Prostate gland (tissue), 2 donors: ENCODE results near the gene CD27. TPM values are rescaled to one million over a fixed set of nuclear protein-coding genes. Genes with fewer than 3 reads are reported as not detected.

Source experiments
- DNase-seq: peaks from one replicate; pipeline ENCODE4 v3.0.0-alpha.2; 2019; ENCODE audit warnings: low spot score
- H3K27ac ChIP-seq, 2 donors: fragments of 200-600 bp; sonication (generic); 2 replicates each; pipeline ENCODE4 v1.5.1; 2017 to 2019
- H3K27me3 ChIP-seq: fragments of 200-600 bp; sonication (generic); replicated peaks from 2 replicates; pipeline ENCODE4 v1.5.1; 2019; ENCODE audit not compliant: insufficient read depth
- H3K36me3 ChIP-seq, 2 donors: fragments of 200-600 bp; sonication (generic); 1 replicate in 1 of 2; 2 replicates in 1 of 2; pipeline versions ENCODE4 v1.5.1 to v1.8.1; 2017 to 2019
- H3K4me1 ChIP-seq: fragments of 200-600 bp; sonication (generic); replicated peaks from 2 replicates; pipeline ENCODE4 v1.5.1; 2019
- H3K4me3 ChIP-seq, 2 donors: fragments of 200-600 bp; sonication (generic); 2 replicates each; pipeline ENCODE4 v1.5.1; 2017 to 2019
- H3K9me3 ChIP-seq: fragments of 200-600 bp; sonication (generic); 2 replicates; pipeline ENCODE4 v1.5.1; 2017
- POLR2A ChIP-seq: fragments of 450-650 bp; IDR thresholded peaks from one replicate; pipeline ENCODE4 v1.6.1; 2016; ENCODE audit warnings: antibody characterized with exemption, mild to moderate bottlenecking
- POLR2AphosphoS5 ChIP-seq: sonication (generic); formaldehyde crosslinking; IDR thresholded peaks from one replicate; pipeline ENCODE4 v1.6.1; 2017; ENCODE audit warnings: antibody characterized with exemption
- WGBS: methylation state at CpG from one replicate; pipeline ENCODE4 v1.1.5; 2018; 5-methylcytosine and 5-hydroxymethylcytosine counted together
- intact Hi-C: fragments of 100-400 bp; cut with DNase I; formaldehyde crosslinking; loops from one replicate; pipeline ENCODE4 v1.14.2; 2022
- total RNA-seq, 2 donors: library from RNA; depleted of rRNA; stranded (reverse); fragments of >200 nt; gene quantifications; one replicate each; pipeline ENCODE4 v1.1.0, GENCODE V29; 2016
- TF ChIP-seq, protein P1 (sequence below), 4 experiments: fragments of 200-600 bp in 2 of 4; fragments of 450-650 bp in 2 of 4; sonication (generic) in 2 of 4; IDR thresholded peaks; 1 replicate in 3 of 4; 2 replicates in 1 of 4; pipeline ENCODE4 v1.5.1; 2016 to 2019; ENCODE audit warnings: antibody characterized with exemption in 4 of 4, mild to moderate bottlenecking in 2 of 4, moderate library complexity in 2 of 4

The CD27 gene
- total RNA-seq, 2 donors from 2014 or later = 1.5 to 2.5 TPM

GRCh38 chr12:6434205-6435140 is 10.3 kb upstream of the CD27 start:
- H3K9me3 ChIP-seq = no peaks in the 10 kb centered on the region
- H3K4me1 ChIP-seq = no peaks in the 10 kb centered on the region
- no peak for DNase-seq
- H3K36me3 ChIP-seq = no peaks in the 10 kb centered on the region
- no peaks in the 10 kb centered on the region for H3K27me3 ChIP-seq
- no peak overlapping the region for H3K4me3 ChIP-seq
- no peak for TF ChIP-seq POLR2AphosphoS5
- TF ChIP-seq, protein P1, sequence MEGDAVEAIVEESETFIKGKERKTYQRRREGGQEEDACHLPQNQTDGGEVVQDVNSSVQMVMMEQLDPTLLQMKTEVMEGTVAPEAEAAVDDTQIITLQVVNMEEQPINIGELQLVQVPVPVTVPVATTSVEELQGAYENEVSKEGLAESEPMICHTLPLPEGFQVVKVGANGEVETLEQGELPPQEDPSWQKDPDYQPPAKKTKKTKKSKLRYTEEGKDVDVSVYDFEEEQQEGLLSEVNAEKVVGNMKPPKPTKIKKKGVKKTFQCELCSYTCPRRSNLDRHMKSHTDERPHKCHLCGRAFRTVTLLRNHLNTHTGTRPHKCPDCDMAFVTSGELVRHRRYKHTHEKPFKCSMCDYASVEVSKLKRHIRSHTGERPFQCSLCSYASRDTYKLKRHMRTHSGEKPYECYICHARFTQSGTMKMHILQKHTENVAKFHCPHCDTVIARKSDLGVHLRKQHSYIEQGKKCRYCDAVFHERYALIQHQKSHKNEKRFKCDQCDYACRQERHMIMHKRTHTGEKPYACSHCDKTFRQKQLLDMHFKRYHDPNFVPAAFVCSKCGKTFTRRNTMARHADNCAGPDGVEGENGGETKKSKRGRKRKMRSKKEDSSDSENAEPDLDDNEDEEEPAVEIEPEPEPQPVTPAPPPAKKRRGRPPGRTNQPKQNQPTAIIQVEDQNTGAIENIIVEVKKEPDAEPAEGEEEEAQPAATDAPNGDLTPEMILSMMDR (IDR thresholded peaks at IDR 0.05) = no peak
- TF ChIP-seq POLR2A = no peak
- no peak overlapping the region for H3K27ac ChIP-seq
- intact Hi-C loops = no loop called here
- 80% methylated on average over 17 of the region's 17 CpGs for WGBS

DNA sequence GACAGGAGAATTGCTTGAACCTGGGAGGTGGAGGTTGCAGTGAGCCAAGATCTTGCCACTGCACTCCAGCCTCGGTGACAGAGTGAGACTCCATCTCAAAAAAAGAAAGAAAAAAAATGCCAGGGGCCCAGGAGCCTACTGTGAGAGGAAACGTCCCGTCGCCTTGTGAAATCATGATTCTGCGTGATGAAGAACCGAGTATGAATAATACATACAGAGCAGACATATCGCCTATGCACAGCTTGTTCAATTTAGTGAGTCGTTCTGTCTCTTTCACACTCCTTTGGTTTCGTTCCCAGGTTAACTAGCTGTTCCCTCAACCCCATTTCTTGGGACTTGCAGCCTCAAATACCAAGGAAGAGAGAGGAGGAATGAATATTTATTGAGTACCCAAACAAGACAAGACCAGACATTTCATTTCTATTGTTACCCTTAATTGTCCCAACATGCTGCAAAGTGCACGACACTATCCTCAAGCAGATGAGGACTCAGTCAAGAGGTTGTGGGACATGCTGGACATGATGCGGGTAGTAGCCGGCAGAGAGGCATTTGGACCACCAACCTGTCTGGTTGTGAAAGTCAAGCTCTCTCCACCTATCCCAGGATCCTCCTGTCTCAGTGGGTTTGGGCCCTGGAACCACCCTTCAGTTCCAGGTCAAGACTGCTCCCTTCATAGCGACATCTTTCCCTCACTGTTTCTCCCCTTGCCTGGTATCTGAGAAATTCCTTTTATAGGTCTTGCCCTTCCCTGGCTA is 8.6 kb upstream of the CD27 start:
- no peak overlapping the region for H3K27ac ChIP-seq
- no peak for DNase-seq
- no peaks in the 10 kb centered on the region for H3K9me3 ChIP-seq
- WGBS = 84% methylated on average over 13 of the region's 13 CpGs
- no peak overlapping the region for H3K4me3 ChIP-seq
- H3K36me3 ChIP-seq = no peaks in the 10 kb centered on the region
- no peaks in the 10 kb centered on the region for H3K27me3 ChIP-seq
- TF ChIP-seq, protein P1 (IDR thresholded peaks at IDR 0.05) = no peak
- TF ChIP-seq POLR2AphosphoS5 (no peak), POLR2A (no peak)
- H3K4me1 ChIP-seq = no peaks in the 10 kb centered on the region
- intact Hi-C loops = no loop called here

- Histone ChIP-seq H3K27me3 (no peaks in the 10 kb centered on the region), H3K4me1 (no peaks in the 10 kb centered on the region), H3K36me3 (no peaks in the 10 kb centered on the region), H3K9me3 (no peaks in the 10 kb centered on the region), H3K4me3 (no peak overlapping the region), H3K27ac (no peak overlapping the region)
- intact Hi-C loops = no loop called here
- 82% methylated on average over 3 of the region's 3 CpGs for WGBS
- no peak for DNase-seq
- TF ChIP-seq POLR2AphosphoS5 = no peak
- TF ChIP-seq, protein P1 (IDR thresholded peaks at IDR 0.05) = no peak
- TF ChIP-seq POLR2A = no peak
Measured at GRCh38 chr12:6437586-6437985, 7.2 kb upstream of the CD27 start.

GRCh38 chr12:6438345-6438744 is 6.4 kb upstream of the CD27 start:
- Histone ChIP-seq H3K4me3 (no peak overlapping the region), H3K36me3 (no peaks in the 10 kb centered on the region), H3K9me3 (no peaks in the 10 kb centered on the region), H3K4me1 (no peaks in the 10 kb centered on the region), H3K27me3 (no peaks in the 10 kb centered on the region), H3K27ac (no peak overlapping the region)
- 90% methylated on average over 12 of the region's 12 CpGs for WGBS
- no peak for DNase-seq
- TF ChIP-seq POLR2AphosphoS5 (no peak), POLR2A (no peak)
- TF ChIP-seq, protein P1 (IDR thresholded peaks at IDR 0.05) = no peak
- intact Hi-C loops = no loop called here
